ENCODE results near the gene KHDRBS2. TPM values are rescaled to one million over a fixed set of nuclear protein-coding genes. Genes with fewer than 3 reads are reported as not detected.

Gene KHDRBS2
- total RNA-seq, 4 donors from 2014 or later: not detected

DNA sequence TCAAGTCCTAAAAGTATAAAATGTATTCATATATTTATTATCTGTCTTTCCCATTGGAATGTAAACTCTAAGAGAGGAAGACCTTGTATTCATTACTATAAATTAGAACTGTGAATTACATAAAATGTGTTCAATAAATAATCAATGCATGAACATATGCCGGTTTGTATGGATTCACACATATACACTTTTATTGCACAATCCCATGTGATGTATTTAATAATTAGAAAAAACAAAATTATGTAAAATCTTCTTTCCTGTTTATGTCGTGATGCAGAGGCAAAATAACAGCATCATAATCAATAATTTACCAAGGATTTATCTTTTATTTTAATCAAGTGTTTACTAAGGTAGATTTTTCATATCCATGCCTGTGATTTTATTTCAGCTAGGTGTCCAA is 240.5 kb downstream of the KHDRBS2 start:
- no peaks in the 10 kb centered on the region for H3K36me3 ChIP-seq
- H3K4me1 ChIP-seq: no peaks in the 10 kb centered on the region
- 63 to 64% methylated on average over 2 of the region's 2 CpGs for WGBS, 2 donors
- intact Hi-C loops (cut with DNase I): no loop called here
- no peak overlapping the region for H3K4me3 ChIP-seq
- peaks cover 0 to 7% (median 0%) of the 10 kb centered on the region in 3 donors for H3K9me3 ChIP-seq
- TF ChIP-seq POLR2A (IDR thresholded peaks at IDR 0.05) (no peak), CTCF (IDR thresholded peaks at IDR 0.05) (no peak)
- no peak overlapping the region for H3K27ac ChIP-seq
- DNase-seq: no peak
- H3K27me3 ChIP-seq: no peaks in the 10 kb centered on the region

DNA sequence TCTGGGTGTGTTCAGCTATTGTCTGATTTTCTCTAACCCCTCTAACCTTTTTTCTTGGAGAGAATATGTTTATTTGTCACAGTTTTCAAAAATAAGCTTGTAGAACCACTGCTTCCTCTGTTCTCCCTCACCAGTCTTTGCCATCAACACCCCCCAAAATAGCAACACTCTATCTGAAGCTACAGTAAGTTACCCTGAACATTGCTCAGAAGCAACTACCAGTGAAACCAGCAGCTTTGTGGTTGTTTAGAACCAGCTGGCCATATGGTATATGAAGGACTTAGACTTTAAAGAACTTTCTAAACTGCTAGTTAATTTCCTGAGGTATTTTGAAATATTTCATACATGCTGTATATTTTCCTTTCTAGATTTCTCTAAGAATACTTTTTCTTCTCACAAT is 242.9 kb downstream of the KHDRBS2 start:
- DNase-seq: no peak
- Histone ChIP-seq H3K4me1 (no peaks in the 10 kb centered on the region), H3K27me3 (no peaks in the 10 kb centered on the region), H3K27ac (no peak overlapping the region), H3K9me3 (peaks cover 0 to 7% (median 0%) of the 10 kb centered on the region in 3 donors), H3K36me3 (no peaks in the 10 kb centered on the region), H3K4me3 (no peak overlapping the region)
- intact Hi-C loops (cut with DNase I): no loop called here
- TF ChIP-seq CTCF (IDR thresholded peaks at IDR 0.05): no peak
- TF ChIP-seq POLR2A (IDR thresholded peaks at IDR 0.05): no peak

DNA sequence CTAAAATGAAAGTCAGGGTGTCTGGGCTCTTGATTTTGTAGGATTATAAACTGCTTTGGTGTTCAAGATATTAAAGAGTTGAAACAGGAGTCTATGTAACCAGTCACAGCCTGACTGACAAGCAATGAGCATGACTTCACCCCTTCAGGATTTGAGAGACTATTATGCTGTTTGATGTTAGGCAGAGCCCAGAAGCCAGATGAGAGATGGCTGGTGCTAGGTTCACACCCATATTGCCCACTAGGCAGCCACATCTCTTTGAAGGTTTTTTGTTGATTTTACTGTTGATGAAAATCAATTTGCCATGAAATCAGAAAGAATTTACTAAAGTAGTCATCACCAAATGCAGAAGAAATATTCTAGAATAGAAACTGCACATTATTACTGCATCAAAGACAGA is 243.6 kb downstream of the KHDRBS2 start:
- no peak overlapping the region for H3K27ac ChIP-seq
- TF ChIP-seq CTCF (IDR thresholded peaks at IDR 0.05) (no peak), POLR2A (IDR thresholded peaks at IDR 0.05) (no peak)
- intact Hi-C loops (cut with DNase I): no loop called here
- H3K4me1 ChIP-seq: no peaks in the 10 kb centered on the region
- H3K36me3 ChIP-seq: no peaks in the 10 kb centered on the region
- no peak for DNase-seq
- peaks cover 0 to 7% (median 0%) of the 10 kb centered on the region in 3 donors for H3K9me3 ChIP-seq
- H3K4me3 ChIP-seq: no peak overlapping the region
- no peaks in the 10 kb centered on the region for H3K27me3 ChIP-seq

GRCh38 chr6:62039605-62040004 is 246.4 kb downstream of the KHDRBS2 start:
- H3K27me3 ChIP-seq: no peaks in the 10 kb centered on the region
- no peak for TF ChIP-seq CTCF (IDR thresholded peaks at IDR 0.05)
- no peak for TF ChIP-seq POLR2A (IDR thresholded peaks at IDR 0.05)
- intact Hi-C loops (cut with DNase I): no loop called here
- H3K27ac ChIP-seq: no peak overlapping the region
- no peaks in the 10 kb centered on the region for H3K36me3 ChIP-seq
- no peaks in the 10 kb centered on the region for H3K4me1 ChIP-seq
- no peak for DNase-seq
- 36 to 55% methylated on average over 1 of the region's 1 CpG for WGBS, 2 donors
- H3K4me3 ChIP-seq: no peak overlapping the region
- peaks cover 0 to 7% (median 0%) of the 10 kb centered on the region in 3 donors for H3K9me3 ChIP-seq

DNA sequence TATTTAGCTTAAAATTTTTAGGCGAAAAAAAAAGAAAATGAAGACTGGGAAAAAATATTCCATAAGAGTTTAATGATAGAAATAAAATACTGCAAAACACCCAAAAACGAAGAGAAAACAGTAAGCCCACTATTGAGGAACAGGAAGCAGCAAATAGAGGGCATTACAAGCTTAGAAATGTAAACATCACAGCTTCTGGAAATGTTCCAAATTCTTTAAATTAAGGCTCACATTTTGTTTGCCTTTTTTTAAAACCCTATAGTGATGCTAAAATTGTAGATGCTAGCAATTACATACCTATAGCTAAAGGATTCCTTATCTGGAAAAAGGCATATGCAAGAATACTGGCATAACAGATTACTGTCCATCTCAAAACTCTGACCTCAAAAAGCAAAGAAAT is 248.6 kb downstream of the KHDRBS2 start:
- 33 to 40% methylated on average over 2 of the region's 2 CpGs for WGBS, 2 donors
- Histone ChIP-seq H3K27me3 (no peaks in the 10 kb centered on the region), H3K4me3 (no peak overlapping the region), H3K9me3 (no peaks in the 10 kb centered on the region), H3K4me1 (no peaks in the 10 kb centered on the region), H3K36me3 (no peaks in the 10 kb centered on the region), H3K27ac (no peak overlapping the region)
- DNase-seq: no peak
- TF ChIP-seq CTCF (IDR thresholded peaks at IDR 0.05) (no peak), POLR2A (IDR thresholded peaks at IDR 0.05) (no peak)
- intact Hi-C loops (cut with DNase I): no loop called here
